NAMALWA (cell line): ENCODE measurements around the gene OR1L8.

Experiments used
- DNase-seq: peaks from one replicate; pipeline ENCODE4 v3.0.0-alpha.2; 2015; ENCODE audit warnings: low spot score

The OR1L8 gene

GRCh38 chr9:122518226-122518625 is 65.0 kb downstream of the OR1L8 start:
- no peak for DNase-seq
